Neural progenitor cell (in vitro differentiated cells): ENCODE measurements around the gene RALGAPA2.

Source experiments
- CTCF ChIP-seq: fragments of 200-600 bp; sonication (generic); IDR thresholded peaks from 2 replicates; pipeline ENCODE4 v1.5.1; 2017; ENCODE audit warnings: antibody characterized with exemption, mild to moderate bottlenecking
- EZH2 ChIP-seq: fragments of 200-600 bp; sonication (generic); IDR thresholded peaks from 2 replicates; pipeline ENCODE4 v1.6.1; 2017; ENCODE audit warnings: antibody characterized with exemption, mild to moderate bottlenecking, moderate library complexity

GRCh38 chr20:20495729-20496503 is 216.5 kb downstream of the RALGAPA2 start:
- TF ChIP-seq CTCF (no peak), EZH2 (no peak)
